GM12891 (cell line): Measurements from ENCODE around the gene RFXAP.
A peak's percentile ranks its signal among the peaks of the same experiment; 100 is the strongest.

Source experiments
- DNase-seq: peaks from one replicate; pipeline ENCODE4 v3.0.0; 2011; ENCODE audit warnings: low spot score; ENCODE audit not compliant: insufficient read length
- FAIRE-seq: peaks from 2 replicates; lab custom pipeline; 2011; peaks lifted over from hg19 to GRCh38; lab: Jason Lieb, UNC
- PAX5 ChIP-seq: IDR thresholded peaks from 2 replicates; pipeline ENCODE4 v1.6.1; 2011; ENCODE audit warnings: low read length, moderate library complexity, mild to moderate bottlenecking; ENCODE audit not compliant: insufficient read depth, severe bottlenecking
- POLR2A ChIP-seq: IDR thresholded peaks from 2 replicates; pipeline ENCODE4 v1.6.1; 2011; ENCODE audit warnings: low read depth, low read length, control low read depth
- POLR2AphosphoS5 ChIP-seq: IDR thresholded peaks from 2 replicates; pipeline ENCODE4 v1.6.1; 2011; ENCODE audit warnings: low read depth, low read length, control low read depth
- POU2F2 ChIP-seq: IDR thresholded peaks from 2 replicates; pipeline ENCODE4 v1.6.1; 2011; ENCODE audit warnings: low read depth, mild to moderate bottlenecking, control low read depth, low read length, moderate library complexity
- SPI1 ChIP-seq: IDR thresholded peaks from 2 replicates; pipeline ENCODE4 v1.6.1; 2011; ENCODE audit warnings: low read depth, low read length, control low read depth
- TAF1 ChIP-seq: IDR thresholded peaks from 2 replicates; pipeline ENCODE4 v1.6.1; 2011; ENCODE audit warnings: low read depth, low read length, control low read depth

RFXAP gene

DNA sequence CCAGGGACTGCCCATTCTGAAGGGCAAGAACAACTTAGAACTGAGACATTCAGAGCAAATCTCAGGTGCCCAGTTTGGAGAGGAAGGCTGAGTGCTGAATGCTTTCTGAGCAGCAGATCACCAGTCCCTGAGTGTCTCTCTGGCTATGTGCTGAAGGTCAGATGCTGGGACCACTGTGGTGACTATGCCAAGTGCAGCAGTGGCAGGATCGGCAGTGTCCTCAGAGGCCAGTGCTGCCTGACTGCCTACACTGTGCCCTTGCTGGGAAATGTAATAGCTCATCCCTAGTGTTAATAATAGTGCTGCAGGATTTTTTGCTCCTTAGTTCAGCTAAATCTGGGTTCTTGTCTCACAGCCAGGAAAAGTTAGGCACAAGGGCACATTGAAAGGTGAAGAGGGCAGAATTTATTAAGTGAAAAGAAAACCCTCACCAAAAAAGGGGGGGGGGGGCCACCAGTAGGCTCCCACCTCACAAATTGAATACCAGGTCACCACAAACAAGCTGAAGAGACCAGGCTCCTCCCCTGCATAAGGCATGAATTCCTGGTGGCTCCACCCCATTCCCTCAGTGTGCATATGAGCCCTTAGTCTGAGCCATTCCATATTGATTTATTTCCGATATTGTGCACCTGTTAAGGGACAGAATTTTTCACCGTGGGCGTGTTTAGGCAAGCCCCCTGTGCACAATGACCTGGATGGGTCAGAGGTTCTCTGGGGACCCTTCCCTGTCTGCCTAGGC is 18.5 kb downstream of the RFXAP start:
- FAIRE-seq (no peak), DNase-seq (no peak)
- no peak for TF ChIP-seq POLR2A
- no peak for TF ChIP-seq TAF1
- TF ChIP-seq SPI1: no peak
- TF ChIP-seq POU2F2: no peak
- TF ChIP-seq POLR2AphosphoS5: no peak
- no peak for TF ChIP-seq PAX5

DNA sequence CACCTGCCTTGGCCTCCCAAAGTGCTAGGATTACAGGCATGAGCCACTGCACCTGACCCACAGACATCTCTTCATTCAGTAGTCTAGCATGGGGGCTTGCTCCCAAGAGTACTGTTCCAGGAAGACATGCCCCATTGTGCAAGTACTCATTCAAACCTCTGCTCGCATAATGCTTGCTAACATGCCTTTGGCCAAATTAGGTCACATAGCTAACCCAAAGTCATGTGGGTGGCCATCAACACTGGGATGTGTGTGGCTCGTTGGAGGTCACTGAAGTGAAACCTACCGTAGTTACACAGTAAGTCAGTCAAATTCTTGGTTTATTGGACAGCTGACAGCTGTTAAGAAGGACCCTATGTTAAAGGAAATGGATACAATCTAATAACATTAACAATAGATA is 20.3 kb downstream of the RFXAP start:
- DNase-seq: no peak
- FAIRE-seq: peak; percentile 23
- TF ChIP-seq TAF1: no peak

DNA sequence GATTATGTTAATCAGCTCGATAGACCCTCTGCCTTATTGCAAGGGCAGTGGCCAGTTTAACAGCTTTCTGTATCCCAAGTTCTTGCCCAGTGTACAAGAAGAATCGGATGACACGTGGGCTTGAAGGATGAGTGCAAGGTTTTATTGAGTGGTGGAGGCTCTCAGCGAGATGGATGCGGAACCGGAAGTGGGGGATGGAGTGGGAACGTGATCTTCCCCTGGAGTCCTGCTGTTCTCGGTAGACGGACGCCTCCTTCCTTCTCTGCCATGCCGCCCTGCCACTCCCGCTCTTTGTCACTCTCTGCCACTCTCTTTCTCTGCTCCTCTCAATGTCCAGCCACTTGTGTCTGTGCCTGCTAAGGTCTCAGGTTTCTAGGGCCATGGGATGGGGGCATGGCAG is 21.0 kb downstream of the RFXAP start:
- DNase-seq: no peak
- no peak for FAIRE-seq
- TF ChIP-seq POLR2A (no peak), TAF1 (no peak), POLR2AphosphoS5 (no peak), SPI1 (no peak), POU2F2 (no peak), PAX5 (no peak)

DNA sequence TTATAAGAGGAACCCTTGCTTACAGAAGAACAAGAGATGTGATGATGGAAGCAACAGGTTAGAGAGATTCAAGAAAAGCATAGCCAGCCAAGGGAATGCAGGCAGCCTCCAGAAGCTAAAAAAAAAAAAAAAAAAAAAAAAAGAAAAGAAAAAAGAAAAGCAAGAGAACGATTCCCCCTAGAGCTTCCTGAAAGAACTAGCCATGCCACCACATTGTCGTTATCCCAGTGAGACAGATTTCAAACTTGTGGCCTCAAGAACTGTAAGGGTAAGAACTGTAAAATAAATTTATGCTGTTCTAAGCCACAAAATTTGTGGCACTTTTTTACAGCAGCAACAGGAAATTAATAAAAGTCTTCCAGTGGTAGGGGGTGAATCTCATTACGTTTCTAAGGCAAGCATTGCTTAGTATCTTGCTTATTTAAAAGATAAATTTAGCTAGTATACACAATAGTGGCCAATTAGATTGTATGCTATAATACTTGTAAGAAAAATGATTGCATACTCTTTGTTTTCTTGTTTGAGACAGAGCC is 21.8 kb downstream of the RFXAP start:
- no peak for TF ChIP-seq POU2F2
- no peak for TF ChIP-seq POLR2A
- no peak for TF ChIP-seq TAF1
- no peak for TF ChIP-seq PAX5
- no peak for TF ChIP-seq POLR2AphosphoS5
- TF ChIP-seq SPI1: no peak
- FAIRE-seq (no peak), DNase-seq (no peak)

DNA sequence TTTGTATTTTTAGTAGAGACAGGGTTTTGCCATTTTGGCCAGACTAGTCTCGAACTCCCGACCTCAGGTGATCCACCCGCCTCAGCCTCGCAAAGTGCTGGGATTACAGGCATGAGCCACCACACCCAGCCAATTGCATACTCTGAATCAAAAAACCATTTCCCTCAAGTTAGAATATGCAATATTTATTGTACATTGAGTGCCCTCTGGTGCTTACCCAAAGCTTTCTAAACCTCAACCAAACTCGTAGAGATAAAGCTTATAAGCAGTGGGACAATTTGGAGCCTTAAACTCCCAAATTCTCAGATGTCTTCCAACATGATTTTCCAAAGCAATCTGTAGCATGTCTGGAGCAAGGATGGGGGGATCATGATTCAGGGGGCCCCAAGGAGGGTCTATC is 22.4 kb downstream of the RFXAP start:
- DNase-seq (no peak), FAIRE-seq (no peak)
- TF ChIP-seq POLR2A (no peak), POU2F2 (no peak), PAX5 (no peak), SPI1 (no peak), POLR2AphosphoS5 (no peak), TAF1 (no peak)

DNA sequence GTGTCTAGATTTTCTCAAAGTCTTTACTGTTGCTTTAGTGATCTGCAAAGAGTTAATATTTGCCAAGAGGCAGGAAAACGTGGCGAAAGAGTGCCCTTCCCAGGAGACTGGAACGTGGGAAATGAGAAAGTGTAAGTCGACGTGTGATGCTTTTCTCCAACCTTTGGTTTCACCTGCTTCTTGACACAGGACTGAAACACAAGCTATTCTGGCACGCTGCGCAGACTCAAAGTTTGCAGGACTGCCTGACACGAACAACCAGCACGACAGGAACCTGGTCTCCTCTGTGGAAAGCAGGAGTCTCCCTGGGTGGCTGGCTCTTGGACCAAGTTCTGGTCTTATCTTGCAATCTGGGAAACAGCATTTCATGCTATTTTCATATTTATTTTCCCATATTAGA is 28.6 kb downstream of the RFXAP start:
- no peak for TF ChIP-seq POLR2A
- TF ChIP-seq POU2F2: no peak
- no peak for TF ChIP-seq SPI1
- no peak for TF ChIP-seq TAF1
- TF ChIP-seq PAX5: no peak
- no peak for TF ChIP-seq POLR2AphosphoS5
- no peak for FAIRE-seq
- no peak for DNase-seq

DNA sequence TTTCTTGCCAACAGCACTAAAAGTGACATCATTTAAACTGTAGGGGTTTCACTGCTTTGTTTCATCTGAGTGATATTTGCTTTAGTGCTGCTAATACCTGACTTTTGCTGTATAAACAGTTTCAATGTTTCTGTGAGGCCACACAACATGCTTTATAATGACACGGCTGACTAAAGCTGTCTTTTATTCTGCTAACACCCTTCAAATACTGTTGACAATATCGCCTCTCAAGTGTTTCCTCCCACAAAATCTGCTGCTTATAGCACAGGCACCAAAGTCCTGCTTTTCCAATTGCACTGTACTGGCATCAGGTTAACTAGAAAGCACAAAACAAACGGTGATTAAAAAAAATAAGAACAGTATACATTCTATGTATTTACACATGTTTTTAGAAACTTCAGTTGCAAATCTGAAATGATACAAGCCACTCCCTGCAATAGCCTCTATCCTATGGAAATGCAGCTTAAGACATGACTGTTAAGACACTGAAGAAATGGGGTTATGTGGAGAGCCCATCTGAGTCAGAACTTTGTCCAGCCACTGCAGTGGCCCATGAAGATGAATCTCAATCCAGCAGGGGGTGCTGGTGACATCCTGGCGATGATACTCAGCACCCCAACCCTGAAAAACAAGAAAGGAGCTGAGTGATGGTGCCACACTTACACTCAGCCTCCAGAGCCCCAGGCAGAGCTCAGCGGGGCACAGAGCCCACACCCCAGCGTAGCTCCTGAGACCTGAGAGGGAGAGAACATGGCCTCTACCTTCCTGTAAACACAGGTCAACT is 29.4 kb downstream of the RFXAP start:
- DNase-seq: no peak
- no peak for FAIRE-seq
- TF ChIP-seq SPI1 (no peak), PAX5 (no peak), POLR2A (no peak), TAF1 (no peak), POLR2AphosphoS5 (no peak), POU2F2 (no peak)

DNA sequence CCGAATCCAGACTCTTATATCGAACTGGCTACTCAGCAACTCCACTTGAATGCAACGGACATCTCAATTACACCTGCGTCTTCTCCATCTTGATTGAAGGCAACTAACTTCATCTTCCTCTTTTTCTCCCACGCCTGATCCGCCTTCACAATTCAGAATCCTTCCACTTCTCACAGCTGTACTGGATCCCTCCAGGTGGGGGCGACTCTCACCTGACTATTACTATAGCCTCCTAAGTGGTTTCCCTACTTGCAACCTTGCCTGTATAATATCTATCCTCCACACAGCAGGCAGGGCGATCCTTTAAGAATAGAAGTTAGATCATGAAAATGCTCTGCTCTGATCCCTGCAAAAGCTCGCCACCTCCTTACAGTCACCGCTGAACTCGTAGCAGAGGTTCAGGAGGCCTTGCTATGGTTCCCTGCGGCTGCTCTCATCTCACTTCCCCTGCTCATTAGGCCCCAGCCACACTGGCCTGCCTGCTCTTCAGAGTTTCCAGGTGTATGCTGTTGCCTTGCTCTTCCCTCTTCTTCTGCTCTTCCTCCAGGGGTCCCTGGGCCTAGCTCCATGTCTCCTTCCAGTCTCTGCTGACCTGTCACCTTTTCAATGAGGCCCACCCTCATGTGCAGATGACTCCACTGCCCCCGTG is 31.9 kb downstream of the RFXAP start:
- FAIRE-seq (no peak), DNase-seq (no peak)
- TF ChIP-seq PAX5: no peak
- no peak for TF ChIP-seq POLR2AphosphoS5
- TF ChIP-seq POLR2A: no peak
- TF ChIP-seq TAF1: no peak
- no peak for TF ChIP-seq POU2F2
- no peak for TF ChIP-seq SPI1

DNA sequence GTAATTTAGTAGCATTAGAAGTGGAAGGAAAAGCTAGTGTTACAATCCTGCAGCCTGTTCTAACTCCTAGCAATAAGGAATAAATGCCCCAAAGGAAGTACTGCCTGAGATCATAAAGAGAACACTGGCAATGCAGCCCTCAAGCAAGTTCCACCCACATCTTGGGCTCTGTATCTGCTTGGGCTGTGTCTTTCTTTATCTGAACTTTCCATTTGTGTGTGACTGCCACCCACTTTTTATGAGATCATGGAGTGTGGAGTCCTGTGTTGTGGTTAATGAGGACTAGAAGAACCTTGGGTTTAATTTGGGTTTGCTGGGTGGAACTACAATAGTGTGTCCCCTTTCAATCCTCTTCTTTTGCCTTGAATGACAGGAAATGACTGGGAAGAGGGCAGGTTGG is 38.2 kb downstream of the RFXAP start:
- DNase-seq (no peak), FAIRE-seq (no peak)
- TF ChIP-seq SPI1: no peak
